H1 (cell line): ENCODE data around the gene GOSR1. TPM values are rescaled to one million over a fixed set of nuclear protein-coding genes. Genes with fewer than 3 reads are reported as not detected.
"Not testable (repeated sequence)": the region's sequence is repeated elsewhere in the genome, so short reads cannot be mapped to it uniquely, and the experiment has no call there.

Experiments used
- CTCF ChIA-PET: fragments of 300-600 bp; sonication (Branson Sonifier 250); formaldehyde crosslinking; loops from one replicate; lab custom pipeline; 2021; ENCODE audit not compliant: partially characterized antibody; lab: Charles Lee
- POLR2A ChIA-PET: fragments of 300-600 bp; sonication (Branson Sonifier 250); formaldehyde crosslinking; loops from one replicate; lab custom pipeline; 2021; ENCODE audit warnings: inconsistent platforms; ENCODE audit not compliant: partially characterized antibody; lab: Charles Lee
- DNase-seq, 2 experiments: peaks; one replicate each; pipeline versions ENCODE4 v3.0.0 to v3.0.0-alpha.2; 2010 to 2022; ENCODE audit warnings: low spot score in 2 of 2, low read depth in 1 of 2, mixed read lengths in 1 of 2
- FAIRE-seq: peaks from 2 replicates; lab custom pipeline; 2011; peaks lifted over from hg19 to GRCh38; lab: Jason Lieb, UNC
- H2AFZ ChIP-seq: 2 replicates; pipeline ENCODE4 v1.8.1; 2012; ENCODE audit warnings: low read length, inconsistent platforms
- H2AK5ac ChIP-seq: 2 replicates; pipeline ENCODE4 v1.6.1; 2013; ENCODE audit warnings: low read depth, low read length
- H2BK120ac ChIP-seq: replicated peaks from 2 replicates; pipeline ENCODE3; 2013; ENCODE audit warnings: low read depth, low read length, inconsistent platforms
- H2BK12ac ChIP-seq: 2 replicates; pipeline ENCODE4 v1.6.1; 2013; ENCODE audit warnings: low read depth, low read length
- H2BK15ac ChIP-seq: 2 replicates; pipeline ENCODE4 v1.6.1; 2013; ENCODE audit warnings: low read length
- H2BK20ac ChIP-seq: 2 replicates; pipeline ENCODE4 v1.6.1; 2013; ENCODE audit warnings: low read length
- H2BK5ac ChIP-seq: 2 replicates; pipeline ENCODE4 v1.6.1; 2013; ENCODE audit warnings: low read depth, low read length
- H3K14ac ChIP-seq: 2 replicates; pipeline ENCODE4 v1.6.1; 2013; ENCODE audit warnings: inconsistent platforms; ENCODE audit not compliant: insufficient read length
- H3K18ac ChIP-seq: 2 replicates; pipeline ENCODE4 v1.6.1; 2013; ENCODE audit warnings: low read length; ENCODE audit errors: extremely low read depth
- H3K23ac ChIP-seq: 2 replicates; pipeline ENCODE4 v1.6.1; 2013; ENCODE audit warnings: inconsistent platforms; ENCODE audit not compliant: insufficient read length
- H3K23me2 ChIP-seq: 2 replicates; pipeline ENCODE4 v1.6.1; 2013; ENCODE audit warnings: low read depth, low read length
- H3K27ac ChIP-seq: 2 replicates; pipeline ENCODE4 v1.6.1; 2011; ENCODE audit warnings: low read depth, low read length, inconsistent platforms
- H3K27me3 ChIP-seq, 4 experiments: replicated peaks in 1 of 4; 1 replicate in 1 of 4; 2 replicates in 3 of 4; pipeline versions ENCODE4 v1.6.1 to v1.8.1; 2011 to 2013; ENCODE audit warnings: low read length in 3 of 4, mild to moderate bottlenecking in 3 of 4, inconsistent platforms in 2 of 4, mixed read lengths in 2 of 4, moderate library complexity in 1 of 4; ENCODE audit not compliant: control insufficient read depth in 3 of 4, insufficient read depth in 3 of 4; ENCODE audit errors: extremely low read depth in 1 of 4
- H3K36me3 ChIP-seq, 4 experiments: 2 replicates each; pipeline versions ENCODE4 v1.6.1 to v1.8.1; 2011 to 2013; ENCODE audit warnings: mild to moderate bottlenecking in 4 of 4, low read length in 3 of 4, moderate library complexity in 2 of 4, control low read depth in 1 of 4, inconsistent platforms in 1 of 4; ENCODE audit not compliant: insufficient read depth in 4 of 4, control insufficient read depth in 2 of 4
- H3K4ac ChIP-seq: replicated peaks from 2 replicates; pipeline ENCODE3; 2013; ENCODE audit warnings: low read length, low read depth, mixed read lengths, inconsistent platforms; ENCODE audit not compliant: insufficient read length
- H3K4me1 ChIP-seq, 4 experiments: replicated peaks in 1 of 4; 1 replicate in 1 of 4; 2 replicates in 3 of 4; pipeline versions ENCODE4 v1.6.1 to v1.8.1; 2011 to 2013; ENCODE audit warnings: low read length in 3 of 4, inconsistent platforms in 2 of 4, mixed read lengths in 1 of 4; ENCODE audit not compliant: insufficient read depth in 4 of 4, control insufficient read depth in 3 of 4
- H3K4me2 ChIP-seq, 2 experiments: 2 replicates each; pipeline versions ENCODE4 v1.6.1 to v1.8.1; 2011 to 2013; ENCODE audit warnings: low read depth in 2 of 2, low read length in 2 of 2, control low read depth in 1 of 2, inconsistent platforms in 1 of 2, mild to moderate bottlenecking in 1 of 2; ENCODE audit not compliant: insufficient read depth in 1 of 2
- H3K4me3 ChIP-seq, 4 experiments: fragments of 200-600, 300-600 bp in 1 of 4; sonication (generic), shearing (Covaris generic), sonication (Bioruptor Twin) in 1 of 4; 2 replicates each; pipeline versions ENCODE4 v1.5.1 to v1.8.1; 2011 to 2016; ENCODE audit warnings: low read length in 4 of 4, low read depth in 3 of 4, control low read depth in 2 of 4, inconsistent platforms in 2 of 4, mild to moderate bottlenecking in 2 of 4, mixed read lengths in 1 of 4, moderate library complexity in 1 of 4; ENCODE audit not compliant: insufficient read depth in 2 of 4; ENCODE audit errors: extremely low read depth in 1 of 4
- H3K56ac ChIP-seq: replicated peaks from 2 replicates; pipeline ENCODE3; 2013; ENCODE audit warnings: low read depth, mild to moderate bottlenecking, mixed read lengths, low read length, inconsistent platforms; ENCODE audit not compliant: insufficient read length
- H3K79me1 ChIP-seq: 2 replicates; pipeline ENCODE4 v1.6.1; 2013; ENCODE audit warnings: low read depth, low read length, control low read depth
- H3K79me2 ChIP-seq, 2 experiments: 2 replicates each; pipeline versions ENCODE4 v1.6.1 to v1.8.1; 2012 to 2013; ENCODE audit warnings: low read length in 2 of 2, mild to moderate bottlenecking in 2 of 2, inconsistent platforms in 1 of 2; ENCODE audit not compliant: insufficient read depth in 2 of 2, control insufficient read depth in 1 of 2
- H3K9ac ChIP-seq, 4 experiments: replicated peaks in 1 of 4; 1 replicate in 1 of 4; 2 replicates in 3 of 4; pipeline versions ENCODE4 v1.6.1 to v1.8.1; 2011 to 2013; ENCODE audit warnings: low read depth in 3 of 4, low read length in 3 of 4, control low read depth in 2 of 4, mild to moderate bottlenecking in 2 of 4, moderate library complexity in 2 of 4, inconsistent platforms in 1 of 4; ENCODE audit errors: extremely low read depth in 1 of 4
- H3K9me3 ChIP-seq, 2 experiments: 2 replicates each; pipeline versions ENCODE4 v1.6.1 to v1.8.1; 2012 to 2013; ENCODE audit warnings: mild to moderate bottlenecking in 2 of 2, moderate library complexity in 2 of 2, control low read depth in 1 of 2, inconsistent platforms in 1 of 2, low read depth in 1 of 2, low read length in 1 of 2, mixed read lengths in 1 of 2; ENCODE audit not compliant: insufficient read depth in 2 of 2
- H4K20me1 ChIP-seq, 2 experiments: replicated peaks in 1 of 2; 2 replicates each; pipeline versions ENCODE3 to v1.8.1; 2011 to 2013; ENCODE audit warnings: inconsistent platforms in 2 of 2, low read length in 2 of 2, mild to moderate bottlenecking in 1 of 2; ENCODE audit not compliant: insufficient read depth in 2 of 2, control insufficient read depth in 1 of 2
- H4K5ac ChIP-seq: 2 replicates; pipeline ENCODE4 v1.6.1; 2013; ENCODE audit warnings: low read length, low read depth, mixed read lengths, inconsistent platforms; ENCODE audit not compliant: insufficient read length
- H4K8ac ChIP-seq: 2 replicates; pipeline ENCODE4 v1.8.0; 2013; ENCODE audit warnings: mild to moderate bottlenecking, moderate library complexity, low read length, inconsistent platforms; ENCODE audit not compliant: insufficient read depth; ENCODE audit errors: extremely low read depth
- H4K91ac ChIP-seq: replicated peaks from 2 replicates; pipeline ENCODE3; 2013; ENCODE audit warnings: low read length, mixed read lengths, inconsistent platforms; ENCODE audit not compliant: insufficient read length
- WGBS, 2 experiments: shearing (Covaris generic) in 1 of 2; methylation state at CpG; one replicate each; pipeline versions ENCODE4 v1.1.6 to v1.1.7; 2013 to 2015; ENCODE audit warnings: low lambda C conversion rate in 2 of 2, mixed read lengths in 2 of 2, inconsistent platforms in 1 of 2, low coverage in 1 of 2, missing lambda C conversion rate in 1 of 2; ENCODE audit not compliant: insufficient replicate concordance in 2 of 2, insufficient coverage in 1 of 2, insufficient read length in 1 of 2; ENCODE audit errors: extremely low coverage in 1 of 2, missing lambda C conversion rate in 1 of 2; 5-methylcytosine and 5-hydroxymethylcytosine counted together
- polyA plus RNA-seq, 7 experiments: library from polyadenylated mRNA; depleted of rRNA in 3 of 7; stranded (reverse) in 5 of 7; unstranded in 2 of 7; fragments of >200 nt in 5 of 7; fragments of 200-250 nt in 2 of 7; gene quantifications; 1 replicate in 5 of 7; 2 replicates in 1 of 7; 4 replicates in 1 of 7; pipeline versions ENCODE4 v1.2.1 to v1.2.3, GENCODE V29; 2011 to 2013; ENCODE audit warnings: missing spikeins in 2 of 7, mixed read lengths in 2 of 7
- total RNA-seq: library from RNA; stranded (reverse); fragmentation: NEBNext Ultra II Directional; extraction: Animal tissue kit (Norgen Biotek cat#: 25700); gene quantifications from 2 replicates; pipeline ENCODE4 v1.2.1, GENCODE V29; 2021

Gene GOSR1
- total and polyA plus RNA-seq, 2 of the 8 experiments (the other 6 are each of a cell fraction or from before 2014, with no cell fraction given): 9.2 to 43.3 TPM

DNA sequence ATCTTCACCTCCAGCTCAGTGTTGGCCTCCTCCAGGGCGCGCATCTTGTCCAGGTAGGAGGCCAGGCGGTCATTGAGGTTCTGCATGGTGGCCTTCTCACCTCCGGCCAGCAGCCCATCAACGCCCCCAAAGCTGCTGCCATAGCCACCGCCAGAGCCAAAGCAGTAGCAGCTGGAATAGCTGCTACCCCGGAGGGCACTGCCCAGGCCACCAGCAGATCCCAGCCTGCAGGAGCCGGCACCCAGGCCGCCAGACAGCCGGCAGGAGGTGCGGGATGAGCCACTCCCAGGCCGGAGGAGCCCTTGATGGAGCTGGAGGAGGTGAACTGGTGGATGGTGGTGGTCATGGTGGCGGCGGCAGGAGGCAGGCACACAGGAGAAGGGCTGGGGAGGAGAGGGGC lies 94.2 kb downstream of the GOSR1 start:
- H4K20me1 ChIP-seq, H4K91ac ChIP-seq, H3K79me1 ChIP-seq, H3K36me3 ChIP-seq, H3K9me3 ChIP-seq, H2BK12ac ChIP-seq, H3K23me2 ChIP-seq, H3K4me2 ChIP-seq, H4K8ac ChIP-seq, H2BK5ac ChIP-seq, H2BK20ac ChIP-seq, H3K4ac ChIP-seq, H3K14ac ChIP-seq, H2AK5ac ChIP-seq, H3K4me3 ChIP-seq, FAIRE-seq, H3K56ac ChIP-seq, DNase-seq, H4K5ac ChIP-seq, H3K79me2 ChIP-seq, H3K18ac ChIP-seq, H2BK120ac ChIP-seq, H3K27ac ChIP-seq, POLR2A ChIA-PET, H3K4me1 ChIP-seq, H2AFZ ChIP-seq, H3K9ac ChIP-seq, H3K23ac ChIP-seq, H3K27me3 ChIP-seq, H2BK15ac ChIP-seq: not testable (repeated sequence)
- 95% methylated on average over 12 of the region's 14 CpGs; no CpG with 5 or more reads in 1 of the 2 experiments for WGBS, 2 experiments
- CTCF ChIA-PET: interaction anchor here (0.7 to 1.0 kb wide), 2 partner anchors 15 to 19 kb away, joined by 3 read pairs; no protein-coding TSS in a partner anchor
